Loucy (cell line): Measurements from ENCODE around the gene KCNH1.

Experiments used
- H2AFZ ChIP-seq: fragments of 200-600 bp; sonication (generic); 2 replicates; pipeline ENCODE4 v1.6.0; 2016; ENCODE audit warnings: antibody characterized with exemption, mild to moderate bottlenecking, low read length, moderate library complexity
- H3F3A ChIP-seq: fragments of 200-600 bp; 2 replicates; pipeline ENCODE4 v1.6.0; 2016; ENCODE audit warnings: antibody characterized with exemption, low read depth, mild to moderate bottlenecking
- H3K27me3 ChIP-seq: fragments of 200-600 bp; sonication (generic); 2 replicates; pipeline ENCODE4 v1.6.1; 2014; ENCODE audit warnings: low read length, mild to moderate bottlenecking; ENCODE audit not compliant: insufficient read depth, poor library complexity, severe bottlenecking
- H3K36me3 ChIP-seq: fragments of 200-600 bp; sonication (generic); 2 replicates; pipeline ENCODE4 v1.6.1; 2016; ENCODE audit warnings: low read length; ENCODE audit not compliant: insufficient read depth
- H3K4me1 ChIP-seq: fragments of 200-600 bp; sonication (generic); 2 replicates; pipeline ENCODE4 v1.5.1; 2014; ENCODE audit warnings: low read length, mild to moderate bottlenecking; ENCODE audit not compliant: insufficient read depth, poor library complexity, severe bottlenecking
- H3K4me2 ChIP-seq: fragments of 200-600 bp; sonication (generic); 2 replicates; pipeline ENCODE4 v1.6.0; 2014; ENCODE audit warnings: antibody characterized with exemption, low read length, low read depth, mild to moderate bottlenecking; ENCODE audit not compliant: poor library complexity, severe bottlenecking
- H3K4me3 ChIP-seq: fragments of 200-600 bp; sonication (generic); 2 replicates; pipeline ENCODE4 v1.5.1; 2014; ENCODE audit warnings: low read length, mild to moderate bottlenecking, mixed read lengths; ENCODE audit not compliant: poor library complexity, severe bottlenecking
- H3K79me2 ChIP-seq: fragments of 200-600 bp; sonication (generic); 2 replicates; pipeline ENCODE4 v1.6.1; 2014; ENCODE audit warnings: low read length; ENCODE audit not compliant: insufficient read depth
- H3K9ac ChIP-seq: fragments of 200-600 bp; sonication (generic); 2 replicates; pipeline ENCODE4 v1.6.0; 2014; ENCODE audit warnings: mild to moderate bottlenecking, low read depth, low read length, moderate library complexity; ENCODE audit not compliant: poor library complexity, severe bottlenecking
- H3K9me2 ChIP-seq: fragments of 200-600 bp; sonication (generic); replicated peaks from 2 replicates; pipeline ENCODE4 v1.6.1; 2016; ENCODE audit warnings: low read depth, low read length, mixed read lengths
- H3K9me3 ChIP-seq: fragments of 200-600 bp; sonication (generic); 2 replicates; pipeline ENCODE4 v1.6.1; 2014; ENCODE audit warnings: mild to moderate bottlenecking, antibody characterized with exemption, low read length, low read depth; ENCODE audit not compliant: insufficient read depth
- H4K20me1 ChIP-seq: fragments of 200-600 bp; sonication (generic); 2 replicates; pipeline ENCODE4 v1.6.0; 2014; ENCODE audit warnings: antibody characterized with exemption, low read length, mild to moderate bottlenecking; ENCODE audit not compliant: insufficient read depth, poor library complexity, severe bottlenecking
- CTCF ChIP-seq: fragments of 200-600 bp; sonication (generic); conservative IDR thresholded peaks from 2 replicates; pipeline ENCODE4 v1.5.1; 2014; ENCODE audit warnings: mild to moderate bottlenecking, antibody characterized with exemption, low read length
- EZH2phosphoT487 ChIP-seq: fragments of 200-600 bp; IDR thresholded peaks from 2 replicates; pipeline ENCODE4 v1.6.1; 2018; ENCODE audit warnings: antibody characterized with exemption, mild to moderate bottlenecking, moderate library complexity, borderline replicate concordance

The KCNH1 gene

GRCh38 chr1:210709701-210710100 lies 424.2 kb downstream of the KCNH1 start:
- Histone ChIP-seq H3F3A (no peaks in the 10 kb centered on the region), H3K4me2 (no peak overlapping the region), H3K9me2 (no peaks in the 10 kb centered on the region), H3K36me3 (no peaks in the 10 kb centered on the region), H3K9me3 (no peaks in the 10 kb centered on the region), H4K20me1 (no peaks in the 10 kb centered on the region), H3K4me1 (no peaks in the 10 kb centered on the region), H3K4me3 (no peak overlapping the region), H3K27me3 (no peaks in the 10 kb centered on the region), H3K79me2 (no peaks in the 10 kb centered on the region), H2AFZ (no peak overlapping the region), H3K9ac (no peak overlapping the region)
- TF ChIP-seq CTCF (no peak), EZH2phosphoT487 (no peak)

GRCh38 chr1:210707300-210708240 lies 426.4 kb downstream of the KCNH1 start:
- Histone ChIP-seq H2AFZ (no peak overlapping the region), H3K36me3 (no peaks in the 10 kb centered on the region), H3K4me3 (no peak overlapping the region), H3K4me1 (no peaks in the 10 kb centered on the region), H3K79me2 (no peaks in the 10 kb centered on the region), H3F3A (no peaks in the 10 kb centered on the region), H4K20me1 (no peaks in the 10 kb centered on the region), H3K4me2 (no peak overlapping the region), H3K27me3 (no peaks in the 10 kb centered on the region), H3K9ac (no peak overlapping the region), H3K9me3 (no peaks in the 10 kb centered on the region), H3K9me2 (no peaks in the 10 kb centered on the region)
- TF ChIP-seq CTCF: no peak

GRCh38 chr1:210706246-210706645 lies 427.7 kb downstream of the KCNH1 start:
- Histone ChIP-seq H3F3A (no peaks in the 10 kb centered on the region), H3K4me2 (no peak overlapping the region), H3K27me3 (no peaks in the 10 kb centered on the region), H3K4me3 (no peak overlapping the region), H4K20me1 (no peaks in the 10 kb centered on the region), H3K9ac (no peak overlapping the region), H3K4me1 (no peaks in the 10 kb centered on the region), H3K9me3 (no peaks in the 10 kb centered on the region), H3K36me3 (no peaks in the 10 kb centered on the region), H2AFZ (no peak overlapping the region), H3K79me2 (no peaks in the 10 kb centered on the region), H3K9me2 (no peaks in the 10 kb centered on the region)
- TF ChIP-seq EZH2phosphoT487: no peak

- TF ChIP-seq EZH2phosphoT487: no peak
- no peak for TF ChIP-seq CTCF
- no peaks in the 10 kb centered on the region for H3K79me2 ChIP-seq
- no peak overlapping the region for H3K4me2 ChIP-seq
- no peaks in the 10 kb centered on the region for H3K9me3 ChIP-seq
- H3K36me3 ChIP-seq: no peaks in the 10 kb centered on the region
- H3K27me3 ChIP-seq: no peaks in the 10 kb centered on the region
- no peak overlapping the region for H2AFZ ChIP-seq
- no peaks in the 10 kb centered on the region for H3K4me1 ChIP-seq
- no peaks in the 10 kb centered on the region for H4K20me1 ChIP-seq
- H3K9ac ChIP-seq: no peak overlapping the region
- no peaks in the 10 kb centered on the region for H3K9me2 ChIP-seq
- no peaks in the 10 kb centered on the region for H3F3A ChIP-seq
- H3K4me3 ChIP-seq: no peak overlapping the region
Measured at GRCh38 chr1:210705086-210705485, 428.9 kb downstream of the KCNH1 start.
